Keratinocyte (primary cell): Measurements from ENCODE around the gene BCAT1. TPM values are rescaled to one million over a fixed set of nuclear protein-coding genes. Genes with fewer than 3 reads are reported as not detected.

Experiments
- DNase-seq: peaks from one replicate; pipeline ENCODE4 v3.0.0-alpha.2; 2011; ENCODE audit warnings: low read depth, missing footprints, low spot score
- FAIRE-seq: peaks from 2 replicates; lab custom pipeline; 2011; peaks lifted over from hg19 to GRCh38; lab: Jason Lieb, UNC
- H2AFZ ChIP-seq: 2 replicates; pipeline ENCODE4 v1.6.0; 2012; ENCODE audit warnings: low read length, control low read depth, inconsistent platforms; ENCODE audit not compliant: control insufficient read depth
- H3K27ac ChIP-seq: 2 replicates; pipeline ENCODE4 v1.5.1; 2011; ENCODE audit warnings: low read length; ENCODE audit not compliant: control insufficient read depth, insufficient read depth
- H3K27me3 ChIP-seq: 3 replicates; pipeline ENCODE4 v1.6.0; 2011; ENCODE audit warnings: low read length; ENCODE audit not compliant: control insufficient read depth, insufficient read depth; ENCODE audit errors: extremely low read depth
- H3K36me3 ChIP-seq, 2 experiments: 2 replicates in 1 of 2; 3 replicates in 1 of 2; pipeline ENCODE4 v1.5.1; 2011; ENCODE audit warnings: low read length in 2 of 2, mild to moderate bottlenecking in 1 of 2; ENCODE audit not compliant: control insufficient read depth in 2 of 2, insufficient read depth in 2 of 2; ENCODE audit errors: extremely low read depth in 1 of 2
- H3K4me1 ChIP-seq: 3 replicates; pipeline ENCODE4 v1.5.1; 2011; ENCODE audit warnings: low read length; ENCODE audit not compliant: control insufficient read depth, insufficient read depth; ENCODE audit errors: extremely low read depth
- H3K4me2 ChIP-seq: 3 replicates; pipeline ENCODE4 v1.6.0; 2011; ENCODE audit warnings: low read depth, low read length; ENCODE audit not compliant: control insufficient read depth, insufficient read depth; ENCODE audit errors: extremely low read depth
- H3K4me3 ChIP-seq, 3 experiments: fragments of 200-600 bp in 1 of 3; sonication (generic) in 1 of 3; 2 replicates in 2 of 3; 3 replicates in 1 of 3; pipeline ENCODE4 v1.5.1; 2011 to 2016; ENCODE audit warnings: low read length in 3 of 3, mild to moderate bottlenecking in 3 of 3, control low read depth in 2 of 3, inconsistent platforms in 1 of 3, low read depth in 1 of 3, mixed read lengths in 1 of 3, mixed run types in 1 of 3, moderate library complexity in 1 of 3; ENCODE audit not compliant: control insufficient read depth in 2 of 3, insufficient read depth in 2 of 3; ENCODE audit errors: extremely low read depth in 1 of 3
- H3K79me2 ChIP-seq: 2 replicates; pipeline ENCODE4 v1.6.0; 2012; ENCODE audit warnings: low read length; ENCODE audit not compliant: control insufficient read depth, insufficient read depth
- H3K9ac ChIP-seq: 3 replicates; pipeline ENCODE4 v1.6.0; 2011; ENCODE audit warnings: low read length; ENCODE audit not compliant: control insufficient read depth, insufficient read depth; ENCODE audit errors: extremely low read depth
- H3K9me1 ChIP-seq: 3 replicates; pipeline ENCODE4 v1.6.0; 2011; ENCODE audit warnings: low read length; ENCODE audit not compliant: control insufficient read depth, insufficient read depth; ENCODE audit errors: extremely low read depth
- H3K9me3 ChIP-seq: 2 replicates; pipeline ENCODE4 v1.5.1; 2012; ENCODE audit warnings: low read depth, low read length; ENCODE audit not compliant: control insufficient read depth
- H4K20me1 ChIP-seq: 3 replicates; pipeline ENCODE4 v1.6.0; 2011; ENCODE audit warnings: low read length; ENCODE audit not compliant: control insufficient read depth, insufficient read depth; ENCODE audit errors: extremely low read depth
- EZH2 ChIP-seq: IDR thresholded peaks from one replicate; pipeline ENCODE4 v1.6.1; 2012; ENCODE audit warnings: inconsistent platforms, mild to moderate bottlenecking, low read length, moderate library complexity
- dilution Hi-C: fragments of 300-500 bp; cut with MboI; formaldehyde crosslinking; loops from one replicate; pipeline ENCODE4 v1.7.0; 2020; ENCODE audit warnings: low sequenced_read_pairs; ENCODE audit not compliant: extremely low pct_ligation_motif_present
- polyA plus RNA-seq, 5 experiments: library from polyadenylated mRNA; depleted of rRNA in 3 of 5; stranded (reverse) in 3 of 5; stranded (forward) in 1 of 5; unstranded in 1 of 5; fragments of >200 nt; gene quantifications; 1 replicate in 1 of 5; 2 replicates in 3 of 5; 3 replicates in 1 of 5; pipeline versions ENCODE4 v1.2.1 to v1.2.3, GENCODE V29; 2011 to 2012; ENCODE audit warnings: missing spikeins in 2 of 5, low read depth in 1 of 5, low replicate concordance in 1 of 5
- TF ChIP-seq, protein P1 (sequence below), 3 experiments: IDR thresholded peaks in 1 of 3; conservative IDR thresholded peaks in 1 of 3; optimal IDR thresholded peaks in 1 of 3; 2 replicates in 2 of 3; 3 replicates in 1 of 3; pipeline versions ENCODE3 to v1.5.1; 2011; ENCODE audit warnings: low read length in 3 of 3, mild to moderate bottlenecking in 3 of 3, moderate library complexity in 2 of 3, control low read depth in 1 of 3, inconsistent platforms in 1 of 3; ENCODE audit not compliant: insufficient read depth in 2 of 3; ENCODE audit errors: extremely low read depth in 1 of 3

The BCAT1 gene
- polyA plus RNA-seq, 1 donor (not counting 4 experiments of a cell fraction or from before 2014, with no cell fraction given): 6.5 TPM

DNA sequence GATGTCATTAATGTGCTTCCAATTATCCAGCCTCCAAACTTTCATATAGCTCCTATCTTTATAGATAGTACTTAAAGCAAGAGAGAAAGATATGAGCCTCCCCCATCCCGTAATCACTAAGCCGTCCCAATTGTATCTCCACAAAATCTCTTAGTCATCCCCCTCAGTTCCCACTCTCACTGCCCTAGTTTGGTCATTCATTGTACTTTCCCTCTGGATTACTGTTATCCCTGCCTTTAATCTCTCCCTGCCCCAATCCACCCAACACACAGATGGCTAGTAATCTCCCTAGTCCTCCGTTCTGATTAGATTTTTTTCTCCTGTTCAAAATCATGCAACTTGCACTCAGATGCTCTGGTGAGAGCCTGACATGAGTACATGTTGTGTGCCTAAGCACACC lies 5.4 kb upstream of the BCAT1 start:
- no peak overlapping the region for H3K4me2 ChIP-seq
- H3K9me1 ChIP-seq: no peaks in the 10 kb centered on the region
- no peak overlapping the region for H3K27ac ChIP-seq
- FAIRE-seq: no peak
- no peaks in the 10 kb centered on the region for H3K36me3 ChIP-seq
- dilution Hi-C loops: no loop called here
- no peaks in the 10 kb centered on the region for H3K4me1 ChIP-seq
- no peak overlapping the region for H2AFZ ChIP-seq
- H3K27me3 ChIP-seq: no peaks in the 10 kb centered on the region
- H3K4me3 ChIP-seq: no peak overlapping the region
- no peak for DNase-seq
- no peak overlapping the region for H3K9ac ChIP-seq
- no peak for TF ChIP-seq EZH2
- TF ChIP-seq, protein P1, sequence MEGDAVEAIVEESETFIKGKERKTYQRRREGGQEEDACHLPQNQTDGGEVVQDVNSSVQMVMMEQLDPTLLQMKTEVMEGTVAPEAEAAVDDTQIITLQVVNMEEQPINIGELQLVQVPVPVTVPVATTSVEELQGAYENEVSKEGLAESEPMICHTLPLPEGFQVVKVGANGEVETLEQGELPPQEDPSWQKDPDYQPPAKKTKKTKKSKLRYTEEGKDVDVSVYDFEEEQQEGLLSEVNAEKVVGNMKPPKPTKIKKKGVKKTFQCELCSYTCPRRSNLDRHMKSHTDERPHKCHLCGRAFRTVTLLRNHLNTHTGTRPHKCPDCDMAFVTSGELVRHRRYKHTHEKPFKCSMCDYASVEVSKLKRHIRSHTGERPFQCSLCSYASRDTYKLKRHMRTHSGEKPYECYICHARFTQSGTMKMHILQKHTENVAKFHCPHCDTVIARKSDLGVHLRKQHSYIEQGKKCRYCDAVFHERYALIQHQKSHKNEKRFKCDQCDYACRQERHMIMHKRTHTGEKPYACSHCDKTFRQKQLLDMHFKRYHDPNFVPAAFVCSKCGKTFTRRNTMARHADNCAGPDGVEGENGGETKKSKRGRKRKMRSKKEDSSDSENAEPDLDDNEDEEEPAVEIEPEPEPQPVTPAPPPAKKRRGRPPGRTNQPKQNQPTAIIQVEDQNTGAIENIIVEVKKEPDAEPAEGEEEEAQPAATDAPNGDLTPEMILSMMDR (optimal IDR thresholded peaks at IDR 0.05 in 1 of 3, IDR thresholded peaks at IDR 0.05 in 1 of 3, conservative IDR thresholded peaks at IDR 0.05 in 1 of 3; ENCODE audit: extremely low read depth in 1 of 3, insufficient read depth in 2 of 3, low read length in 3 of 3): no peak
- H3K9me3 ChIP-seq: no peaks in the 10 kb centered on the region
- no peaks in the 10 kb centered on the region for H3K79me2 ChIP-seq
- no peaks in the 10 kb centered on the region for H4K20me1 ChIP-seq

DNA sequence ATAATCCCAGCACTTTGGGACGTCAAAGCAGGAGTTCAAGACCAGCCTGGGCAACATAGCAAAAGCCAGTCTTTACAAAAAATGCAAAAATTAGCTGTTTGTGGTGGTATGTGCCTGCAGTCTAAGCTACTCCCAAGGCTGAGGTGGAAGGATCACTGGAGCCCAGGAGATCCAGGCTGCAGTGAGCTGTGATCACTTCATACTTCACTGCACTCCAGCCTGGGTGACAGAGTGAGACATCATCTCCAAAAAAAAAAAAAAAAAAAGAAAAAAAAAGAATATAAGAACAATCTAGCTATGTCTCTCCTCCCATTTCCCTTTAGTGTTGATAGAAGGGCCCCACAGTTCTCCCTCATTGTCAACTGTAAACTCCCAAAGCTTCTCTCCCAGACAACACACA lies 3.5 kb upstream of the BCAT1 start:
- H3K9ac ChIP-seq: no peak overlapping the region
- no peak for FAIRE-seq
- peaks cover 6% of the 10 kb centered on the region for H3K4me1 ChIP-seq
- H3K4me2 ChIP-seq: no peak overlapping the region
- no peaks in the 10 kb centered on the region for H3K36me3 ChIP-seq
- no peaks in the 10 kb centered on the region for H3K79me2 ChIP-seq
- H3K27me3 ChIP-seq: no peaks in the 10 kb centered on the region
- no peaks in the 10 kb centered on the region for H4K20me1 ChIP-seq
- DNase-seq: no peak
- dilution Hi-C loops: no loop called here
- no peaks in the 10 kb centered on the region for H3K9me3 ChIP-seq
- H3K4me3 ChIP-seq: no peak overlapping the region
- H3K9me1 ChIP-seq: no peaks in the 10 kb centered on the region
- TF ChIP-seq EZH2: no peak
- TF ChIP-seq, protein P1 (optimal IDR thresholded peaks at IDR 0.05 in 1 of 3, IDR thresholded peaks at IDR 0.05 in 1 of 3, conservative IDR thresholded peaks at IDR 0.05 in 1 of 3; ENCODE audit: extremely low read depth in 1 of 3, insufficient read depth in 2 of 3, low read length in 3 of 3): no peak
- no peak overlapping the region for H2AFZ ChIP-seq
- H3K27ac ChIP-seq: no peak overlapping the region
